GM12878 (cell line): ENCODE data around the gene NEK3. TPM values are rescaled to one million over a fixed set of nuclear protein-coding genes. Genes with fewer than 3 reads are reported as not detected.

Source experiments
- ATAC-seq: fragments of 200-7000 bp; cut with Tn5 transposase; 3 replicates; pipeline ENCODE4 v1.9.1; 2020; ENCODE audit warnings: mild to moderate bottlenecking, moderate library complexity
- BruUV-seq: library from RNA; stranded (reverse); fragments of 400-500 nt; replicated peaks from 2 replicates; lab custom pipeline; 2021; lab: Mats Ljungman, UMichigan
- CTCF ChIA-PET: fragments of 300-600 bp; sonication (Branson Sonifier 250); formaldehyde crosslinking; extraction: SDS; loops from one replicate; lab custom pipeline; 2021; ENCODE audit warnings: inconsistent platforms; lab: Yijun Ruan, JAX
- POLR2A ChIA-PET: fragments of 350-600 bp; formaldehyde crosslinking; extraction: SDS; loops from one replicate; lab custom pipeline; 2021; ENCODE audit warnings: inconsistent platforms; lab: Charles Lee
- RAD21 ChIA-PET: fragments of 300-600 bp; sonication (Branson Sonifier 250); formaldehyde crosslinking; loops from one replicate; lab custom pipeline; 2023; ENCODE audit warnings: antibody characterized with exemption; ENCODE audit not compliant: unreplicated experiment; lab: Charles Lee
- SMC1A ChIA-PET: fragments of 300-600 bp; sonication (Branson Sonifier 250); formaldehyde crosslinking; loops from one replicate; lab custom pipeline; 2023; ENCODE audit not compliant: unreplicated experiment, uncharacterized antibody; lab: Charles Lee
- DNase-seq: peaks from one replicate; pipeline ENCODE4 v3.0.0-alpha.2; 2011; ENCODE audit warnings: low read depth, low spot score
- FAIRE-seq: peaks from 3 replicates; lab custom pipeline; 2011; peaks lifted over from hg19 to GRCh38; lab: Jason Lieb, UNC
- H2AFZ ChIP-seq: 2 replicates; pipeline ENCODE4 v1.6.0; 2011; ENCODE audit warnings: low read depth, low read length, control low read depth; ENCODE audit not compliant: control insufficient read depth
- H3K27ac ChIP-seq: 2 replicates; pipeline ENCODE4 v1.5.1; 2011; ENCODE audit warnings: control low read depth; ENCODE audit not compliant: control insufficient read depth, insufficient read depth
- H3K27me3 ChIP-seq, 2 experiments: replicated peaks in 1 of 2; 2 replicates each; pipeline versions ENCODE4 v1.6.0 to v1.6.1; 2011; ENCODE audit warnings: low read length in 1 of 2; ENCODE audit not compliant: control insufficient read depth in 2 of 2, insufficient read depth in 2 of 2
- H3K36me3 ChIP-seq, 2 experiments: 2 replicates each; pipeline ENCODE4 v1.5.1; 2011; ENCODE audit warnings: low read length in 1 of 2; ENCODE audit not compliant: control insufficient read depth in 2 of 2, insufficient read depth in 2 of 2
- H3K4me1 ChIP-seq: 2 replicates; pipeline ENCODE4 v1.6.1; 2011; ENCODE audit warnings: mild to moderate bottlenecking, low read length, moderate library complexity, mixed read lengths; ENCODE audit not compliant: control insufficient read depth, insufficient read depth
- H3K4me2 ChIP-seq: 2 replicates; pipeline ENCODE4 v1.6.0; 2011; ENCODE audit warnings: control low read depth; ENCODE audit not compliant: control insufficient read depth, insufficient read depth
- H3K4me3 ChIP-seq: fragments of 200-600 bp; sonication (generic); 2 replicates; pipeline ENCODE4 v1.5.1; 2016
- H3K79me2 ChIP-seq: 2 replicates; pipeline ENCODE4 v1.6.0; 2011; ENCODE audit warnings: low read length; ENCODE audit not compliant: control insufficient read depth, insufficient read depth
- H3K9ac ChIP-seq: 2 replicates; pipeline ENCODE4 v1.8.0; 2011; ENCODE audit warnings: low read length, control low read depth, mixed read lengths; ENCODE audit not compliant: control insufficient read depth, insufficient read depth
- H3K9me3 ChIP-seq: replicated peaks from 3 replicates; pipeline ENCODE4 v1.5.1; 2011; ENCODE audit warnings: mild to moderate bottlenecking, low read length; ENCODE audit not compliant: control insufficient read depth, insufficient read depth
- H4K20me1 ChIP-seq: 2 replicates; pipeline ENCODE4 v1.6.0; 2011; ENCODE audit not compliant: control insufficient read depth, insufficient read depth
- CBFB ChIP-seq: IDR thresholded peaks from 2 replicates; pipeline ENCODE4 v1.6.1; 2016; ENCODE audit warnings: antibody characterized with exemption, low read depth
- CHD2 ChIP-seq: IDR thresholded peaks from 2 replicates; pipeline ENCODE4 v1.6.1; 2011; ENCODE audit warnings: low read depth, low read length, improper control_type of control experiment, borderline replicate concordance
- ESRRA ChIP-seq: IDR thresholded peaks from 2 replicates; pipeline ENCODE4 v1.6.1; 2012; ENCODE audit warnings: mild to moderate bottlenecking, low read length, improper control_type of control experiment
- ETV6 ChIP-seq, 2 experiments: fragments of 450-650 bp in 1 of 2; IDR thresholded peaks in 1 of 2; conservative IDR thresholded peaks in 1 of 2; 2 replicates each; pipeline ENCODE4 v1.6.1; 2014; ENCODE audit warnings: antibody characterized with exemption in 1 of 2, borderline replicate concordance in 1 of 2, low read depth in 1 of 2, mild to moderate bottlenecking in 1 of 2, moderate library complexity in 1 of 2
- EZH2 ChIP-seq: IDR thresholded peaks from 2 replicates; pipeline ENCODE4 v1.6.1; 2012; ENCODE audit warnings: low read depth, mild to moderate bottlenecking, control low read depth, inconsistent platforms, low read length, borderline replicate concordance; ENCODE audit not compliant: control insufficient read depth
- HCFC1 ChIP-seq: fragments of 150-350 bp; IDR thresholded peaks from 2 replicates; pipeline ENCODE4 v1.6.1; 2014; ENCODE audit warnings: low read length
- HDAC2 ChIP-seq: fragments of 200-600 bp; sonication (generic); IDR thresholded peaks from 2 replicates; pipeline ENCODE4 v1.6.1; 2017
- HDAC6 ChIP-seq: fragments of 200-600 bp; sonication (generic); IDR thresholded peaks from one replicate; pipeline ENCODE4 v1.8.0; 2017; ENCODE audit warnings: antibody characterized with exemption; ENCODE audit not compliant: unreplicated experiment
- MYB ChIP-seq: fragments of 150-350 bp; IDR thresholded peaks from 2 replicates; pipeline ENCODE4 v1.6.1; 2014; ENCODE audit warnings: mild to moderate bottlenecking, low read depth, low read length, borderline replicate concordance
- NFYA ChIP-seq: IDR thresholded peaks from 2 replicates; pipeline ENCODE4 v1.6.1; 2011; ENCODE audit warnings: low read depth, mild to moderate bottlenecking, low read length, improper control_type of control experiment, borderline replicate concordance
- NKRF ChIP-seq: fragments of 450-650 bp; conservative IDR thresholded peaks from 2 replicates; pipeline ENCODE4 v1.6.1; 2017; ENCODE audit warnings: mild to moderate bottlenecking, moderate library complexity
- POLR2AphosphoS5 ChIP-seq: IDR thresholded peaks from 2 replicates; pipeline ENCODE4 v1.6.1; 2011; ENCODE audit warnings: mild to moderate bottlenecking, low read length, inconsistent platforms
- RB1 ChIP-seq: fragments of 450-650 bp; formaldehyde crosslinking; IDR thresholded peaks from 2 replicates; pipeline ENCODE4 v1.6.1; 2017; ENCODE audit warnings: mild to moderate bottlenecking, borderline replicate concordance
- RFX5 ChIP-seq: IDR thresholded peaks from 2 replicates; pipeline ENCODE4 v1.6.1; 2011; ENCODE audit warnings: low read depth, low read length, improper control_type of control experiment
- TCF3 ChIP-seq: IDR thresholded peaks from 2 replicates; pipeline ENCODE4 v1.6.1; 2012; ENCODE audit warnings: low read depth, mild to moderate bottlenecking, low read length, borderline replicate concordance; ENCODE audit not compliant: insufficient read depth
- WGBS: methylation state at CpG from one replicate; pipeline ENCODE4 v1.1.6; 2016; ENCODE audit warnings: low lambda C conversion rate; ENCODE audit not compliant: insufficient replicate concordance, insufficient coverage; ENCODE audit errors: missing lambda C conversion rate; 5-methylcytosine and 5-hydroxymethylcytosine counted together
- in situ Hi-C: fragments of 300-500 bp; cut with MboI; formaldehyde crosslinking; loops from 9 replicates; pipeline ENCODE4 v1.14.3; 2018; ENCODE audit warnings: mixed read lengths
- intact Hi-C: fragments of 100-400 bp; cut with micrococcal nuclease; formaldehyde crosslinking; loops from one replicate; pipeline ENCODE4 v1.14.2; 2022; ENCODE audit not compliant: unreplicated experiment
- polyA plus RNA-seq, 11 experiments: library from polyadenylated mRNA; depleted of rRNA in 4 of 11; unstranded in 6 of 11; stranded (reverse) in 5 of 11; fragments of >200 nt; fragmentation: Nextera tagmentation in 4 of 11; fragmentation: Illumina TruSeq in 1 of 11; extraction: Ambion mirVana in 4 of 11; extraction: Trizol in 1 of 11; gene quantifications; 1 replicate in 1 of 11; 2 replicates in 10 of 11; pipeline versions ENCODE4 v1.2.1 to v1.2.3, GENCODE V29; 2011 to 2016; ENCODE audit warnings: inconsistent platforms in 2 of 11, missing spikeins in 2 of 11, low read depth in 1 of 11
- total RNA-seq, 4 experiments: library from RNA; depleted of rRNA in 3 of 4; stranded (reverse); fragments of >200 nt in 3 of 4; fragmentation: Illumina TruSeq in 1 of 4; extraction: Trizol in 1 of 4; gene quantifications; 2 replicates each; pipeline versions ENCODE4 v1.2.1 to v1.2.3, GENCODE V29; 2013 to 2021
- TF ChIP-seq, protein P1 (sequence below): fragments of 450-650 bp; IDR thresholded peaks from 2 replicates; pipeline ENCODE4 v1.6.1; 2016; ENCODE audit warnings: mild to moderate bottlenecking
- TF ChIP-seq, protein P2 (sequence below): fragments of 450-650 bp; IDR thresholded peaks from 2 replicates; pipeline ENCODE4 v1.6.1; 2017; ENCODE audit warnings: mild to moderate bottlenecking, low read depth, inconsistent platforms; ENCODE audit not compliant: poor library complexity, severe bottlenecking

NEK3 gene
- total and polyA plus RNA-seq, 10 of the 15 experiments (the other 5 are each of a cell fraction or from before 2014, with no cell fraction given), result 2.9 to 9.3 (median 5.9) TPM

GRCh38 chr13:52127378-52127777, 32.0 kb downstream of the NEK3 start:
- in situ Hi-C loops (no loop called here), intact Hi-C loops (loop anchor here (1.0 kb wide), 4 partner anchors 126 to 312 kb away; partner anchors contain the start of gene TMEM272)
- SMC1A ChIA-PET, result interaction anchor here (0.6 to 4.0 kb wide), 22 partner anchors 11 to 337 kb away, joined by 3 to 26 read pairs (median 4); no protein-coding TSS in a partner anchor
- Histone ChIP-seq H3K4me2 (no peak overlapping the region), H3K36me3 (no peaks in the 10 kb centered on the region), H3K4me3 (no peak overlapping the region), H2AFZ (no peak overlapping the region), H3K9ac (no peak overlapping the region), H4K20me1 (no peaks in the 10 kb centered on the region), H3K27me3 (peaks cover 2% of the 10 kb centered on the region in 2 experiments; a peak in 2 of 4 replicates), H3K27ac (no peak overlapping the region), H3K9me3 (no peaks in the 10 kb centered on the region), H3K4me1 (0 out of 2 replicates have a peak, but pooled peaks cover 5% of the 10 kb centered on the region), H3K79me2 (no peaks in the 10 kb centered on the region)
- ATAC-seq, result peak; percentile 41
- POLR2A ChIA-PET, result interaction anchor here (0.6 kb wide), 3 partner anchors 35 to 208 kb away, joined by 3 read pairs; no protein-coding TSS in a partner anchor
- DNase-seq, result no peak
- 35% methylated on average over 6 of the region's 6 CpGs for WGBS
- CTCF ChIA-PET, result interaction anchor here (0.6 to 5.1 kb wide), 51 partner anchors 8 to 1002 kb away, joined by 3 to 62 read pairs (median 4); partner anchors contain the start of genes ALG11 and TMEM272
- BruUV-seq, result no TSS peak
- RAD21 ChIA-PET, result interaction anchor here (0.8 to 1.6 kb wide), 10 partner anchors 128 to 313 kb away, joined by 3 to 17 read pairs (median 4); no protein-coding TSS in a partner anchor
- FAIRE-seq, result no peak
- no peak for TF ChIP-seq CHD2
- TF ChIP-seq, protein P1, sequence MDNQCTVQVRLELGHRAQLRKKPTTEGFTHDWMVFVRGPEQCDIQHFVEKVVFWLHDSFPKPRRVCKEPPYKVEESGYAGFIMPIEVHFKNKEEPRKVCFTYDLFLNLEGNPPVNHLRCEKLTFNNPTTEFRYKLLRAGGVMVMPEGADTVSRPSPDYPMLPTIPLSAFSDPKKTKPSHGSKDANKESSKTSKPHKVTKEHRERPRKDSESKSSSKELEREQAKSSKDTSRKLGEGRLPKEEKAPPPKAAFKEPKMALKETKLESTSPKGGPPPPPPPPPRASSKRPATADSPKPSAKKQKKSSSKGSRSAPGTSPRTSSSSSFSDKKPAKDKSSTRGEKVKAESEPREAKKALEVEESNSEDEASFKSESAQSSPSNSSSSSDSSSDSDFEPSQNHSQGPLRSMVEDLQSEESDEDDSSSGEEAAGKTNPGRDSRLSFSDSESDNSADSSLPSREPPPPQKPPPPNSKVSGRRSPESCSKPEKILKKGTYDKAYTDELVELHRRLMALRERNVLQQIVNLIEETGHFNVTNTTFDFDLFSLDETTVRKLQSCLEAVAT, result no peak
- no peak for TF ChIP-seq HDAC2
- TF ChIP-seq HDAC6, result no peak
- TF ChIP-seq NKRF, result no peak
- no peak for TF ChIP-seq RFX5
- no peak for TF ChIP-seq NFYA
- no peak for TF ChIP-seq RB1
- no peak for TF ChIP-seq HCFC1
- no peak for TF ChIP-seq MYB
- TF ChIP-seq TCF3, result no peak
- TF ChIP-seq, protein P2, sequence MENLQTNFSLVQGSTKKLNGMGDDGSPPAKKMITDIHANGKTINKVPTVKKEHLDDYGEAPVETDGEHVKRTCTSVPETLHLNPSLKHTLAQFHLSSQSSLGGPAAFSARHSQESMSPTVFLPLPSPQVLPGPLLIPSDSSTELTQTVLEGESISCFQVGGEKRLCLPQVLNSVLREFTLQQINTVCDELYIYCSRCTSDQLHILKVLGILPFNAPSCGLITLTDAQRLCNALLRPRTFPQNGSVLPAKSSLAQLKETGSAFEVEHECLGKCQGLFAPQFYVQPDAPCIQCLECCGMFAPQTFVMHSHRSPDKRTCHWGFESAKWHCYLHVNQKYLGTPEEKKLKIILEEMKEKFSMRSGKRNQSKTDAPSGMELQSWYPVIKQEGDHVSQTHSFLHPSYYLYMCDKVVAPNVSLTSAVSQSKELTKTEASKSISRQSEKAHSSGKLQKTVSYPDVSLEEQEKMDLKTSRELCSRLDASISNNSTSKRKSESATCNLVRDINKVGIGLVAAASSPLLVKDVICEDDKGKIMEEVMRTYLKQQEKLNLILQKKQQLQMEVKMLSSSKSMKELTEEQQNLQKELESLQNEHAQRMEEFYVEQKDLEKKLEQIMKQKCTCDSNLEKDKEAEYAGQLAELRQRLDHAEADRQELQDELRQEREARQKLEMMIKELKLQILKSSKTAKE, result no peak
- no peak for TF ChIP-seq CBFB
- no peak for TF ChIP-seq EZH2
- TF ChIP-seq ETV6 (conservative IDR thresholded peaks at IDR 0.05 in 1 of 2, IDR thresholded peaks at IDR 0.05 in 1 of 2; ENCODE audit: borderline replicate concordance in 1 of 2, low read depth in 1 of 2), result no peak
- TF ChIP-seq POLR2AphosphoS5, result no peak
- TF ChIP-seq ESRRA, result no peak
